Spleen (tissue), 7 donors: ENCODE measurements around the gene PMM2.

Experiments used
- POLR2A ChIP-seq, 3 donors: fragments of 450-650 bp; IDR thresholded peaks; one replicate each; pipeline ENCODE4 v1.5.1; 2017; ENCODE audit warnings: antibody characterized with exemption in 3 of 3, mild to moderate bottlenecking in 1 of 3
- POLR2AphosphoS5 ChIP-seq, 3 donors: sonication (generic); formaldehyde crosslinking; IDR thresholded peaks; one replicate each; pipeline ENCODE4 v1.5.1; 2017; ENCODE audit warnings: antibody characterized with exemption in 3 of 3
- TF ChIP-seq, protein P1 (sequence below), 11 experiments: fragments of 200-600 bp in 7 of 11; fragments of 450-650 bp in 4 of 11; sonication (generic) in 4 of 11; IDR thresholded peaks in 8 of 11; conservative IDR thresholded peaks in 3 of 11; 1 replicate in 7 of 11; 2 replicates in 4 of 11; pipeline versions ENCODE4 v1.4.0 to v1.8.0; 2016 to 2021; ENCODE audit warnings: antibody characterized with exemption in 11 of 11, inconsistent platforms in 4 of 11, mild to moderate bottlenecking in 1 of 11
- donor health status: DM: no; HTN: no; CAD: no; lungs with moderate emphysema.
- donor health status: DM: no; HTN: no; CAD: no.
- donor health status: DM: no; HTN: no; CAD: no.

DNA sequence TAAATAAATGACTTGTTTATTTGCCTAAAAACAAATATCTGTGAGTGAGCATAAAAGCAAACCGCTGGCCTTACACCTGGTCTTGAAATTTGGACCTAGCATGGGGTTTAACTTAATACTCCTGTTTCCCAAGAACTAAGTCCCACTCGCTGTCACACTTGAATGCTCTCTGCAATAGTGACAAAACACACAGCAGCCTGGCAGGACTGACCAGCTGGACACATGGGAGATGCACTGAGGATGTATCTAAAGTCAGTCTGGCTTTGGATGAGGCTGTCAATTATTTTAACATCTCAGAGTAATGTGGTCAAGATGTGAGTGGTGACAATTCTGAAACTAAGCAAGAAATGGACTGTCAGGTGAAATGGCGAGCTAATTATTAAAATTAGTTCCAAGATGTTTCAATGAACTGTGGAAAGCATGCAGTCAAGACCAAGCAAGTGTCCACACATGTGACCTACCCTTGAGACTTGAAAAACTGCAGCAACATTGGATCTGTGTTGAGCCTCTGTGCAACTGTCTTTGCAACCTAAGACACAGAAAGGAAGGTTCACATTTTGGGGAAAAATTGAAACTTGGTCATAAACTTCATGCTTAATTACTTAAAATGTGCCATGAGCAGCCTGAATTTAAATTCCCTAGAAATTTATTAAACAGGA is 101.2 kb downstream of the PMM2 start:
- TF ChIP-seq, protein P1, sequence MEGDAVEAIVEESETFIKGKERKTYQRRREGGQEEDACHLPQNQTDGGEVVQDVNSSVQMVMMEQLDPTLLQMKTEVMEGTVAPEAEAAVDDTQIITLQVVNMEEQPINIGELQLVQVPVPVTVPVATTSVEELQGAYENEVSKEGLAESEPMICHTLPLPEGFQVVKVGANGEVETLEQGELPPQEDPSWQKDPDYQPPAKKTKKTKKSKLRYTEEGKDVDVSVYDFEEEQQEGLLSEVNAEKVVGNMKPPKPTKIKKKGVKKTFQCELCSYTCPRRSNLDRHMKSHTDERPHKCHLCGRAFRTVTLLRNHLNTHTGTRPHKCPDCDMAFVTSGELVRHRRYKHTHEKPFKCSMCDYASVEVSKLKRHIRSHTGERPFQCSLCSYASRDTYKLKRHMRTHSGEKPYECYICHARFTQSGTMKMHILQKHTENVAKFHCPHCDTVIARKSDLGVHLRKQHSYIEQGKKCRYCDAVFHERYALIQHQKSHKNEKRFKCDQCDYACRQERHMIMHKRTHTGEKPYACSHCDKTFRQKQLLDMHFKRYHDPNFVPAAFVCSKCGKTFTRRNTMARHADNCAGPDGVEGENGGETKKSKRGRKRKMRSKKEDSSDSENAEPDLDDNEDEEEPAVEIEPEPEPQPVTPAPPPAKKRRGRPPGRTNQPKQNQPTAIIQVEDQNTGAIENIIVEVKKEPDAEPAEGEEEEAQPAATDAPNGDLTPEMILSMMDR (IDR thresholded peaks at IDR 0.05 in 8 of 11, conservative IDR thresholded peaks at IDR 0.05 in 3 of 11) = no peak
- TF ChIP-seq POLR2A (IDR thresholded peaks at IDR 0.05) (no peak), POLR2AphosphoS5 (IDR thresholded peaks at IDR 0.05) (no peak)
